ENCODE results near the gene ADGRB2. TPM values are rescaled to one million over a fixed set of nuclear protein-coding genes. Genes with fewer than 3 reads are reported as not detected.

Gene ADGRB2
- total and polyA plus RNA-seq, 2 donors from 2014 or later = 3.2 to 5.3 TPM

DNA sequence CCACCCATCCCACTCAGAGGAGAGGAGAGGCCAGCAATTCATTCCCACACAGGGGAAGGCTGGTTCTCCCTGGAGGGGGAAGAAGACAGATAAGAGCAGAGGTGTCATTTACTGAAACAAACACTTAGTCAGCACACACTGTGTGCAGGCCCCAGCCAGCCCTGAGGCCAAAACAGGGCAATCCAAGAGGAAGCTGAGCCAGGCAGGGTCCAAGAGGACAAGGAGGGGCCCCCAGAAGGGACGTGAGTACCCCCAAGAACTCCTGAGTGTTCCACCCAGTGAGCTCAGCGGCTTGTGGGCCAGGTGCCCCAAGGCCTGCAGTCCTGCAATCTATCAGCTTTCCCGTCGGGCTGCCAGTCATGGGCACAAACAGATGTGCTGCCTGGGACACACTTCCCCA is 15.8 kb downstream of the ADGRB2 start:
- no peak for DNase-seq
- Histone ChIP-seq H3K4me3 (ENCODE audit: low read length in 3 of 3) (no peak overlapping the region), H3K9ac (ENCODE audit: low read length in 3 of 3) (no peak overlapping the region), H3K9me3 (ENCODE audit: control insufficient read depth in 2 of 3, insufficient read depth in 1 of 3, low read length in 3 of 3) (no peaks in the 10 kb centered on the region), H3K27me3 (ENCODE audit: control insufficient read depth, insufficient read depth, low read length) (no peaks in the 10 kb centered on the region), H3K4me1 (ENCODE audit: control insufficient read depth in 2 of 3, insufficient read depth in 2 of 3, low read depth in 1 of 3, low read length in 3 of 3) (peaks cover 0 to 5% (median 0%) of the 10 kb centered on the region in 3 donors), H3K36me3 (ENCODE audit: control insufficient read depth in 2 of 3, insufficient read depth in 3 of 3, low read length in 3 of 3) (no peaks in the 10 kb centered on the region), H3K27ac (ENCODE audit: low read depth in 2 of 2, low read length in 2 of 2) (no peak overlapping the region)
- TF ChIP-seq, protein P1, sequence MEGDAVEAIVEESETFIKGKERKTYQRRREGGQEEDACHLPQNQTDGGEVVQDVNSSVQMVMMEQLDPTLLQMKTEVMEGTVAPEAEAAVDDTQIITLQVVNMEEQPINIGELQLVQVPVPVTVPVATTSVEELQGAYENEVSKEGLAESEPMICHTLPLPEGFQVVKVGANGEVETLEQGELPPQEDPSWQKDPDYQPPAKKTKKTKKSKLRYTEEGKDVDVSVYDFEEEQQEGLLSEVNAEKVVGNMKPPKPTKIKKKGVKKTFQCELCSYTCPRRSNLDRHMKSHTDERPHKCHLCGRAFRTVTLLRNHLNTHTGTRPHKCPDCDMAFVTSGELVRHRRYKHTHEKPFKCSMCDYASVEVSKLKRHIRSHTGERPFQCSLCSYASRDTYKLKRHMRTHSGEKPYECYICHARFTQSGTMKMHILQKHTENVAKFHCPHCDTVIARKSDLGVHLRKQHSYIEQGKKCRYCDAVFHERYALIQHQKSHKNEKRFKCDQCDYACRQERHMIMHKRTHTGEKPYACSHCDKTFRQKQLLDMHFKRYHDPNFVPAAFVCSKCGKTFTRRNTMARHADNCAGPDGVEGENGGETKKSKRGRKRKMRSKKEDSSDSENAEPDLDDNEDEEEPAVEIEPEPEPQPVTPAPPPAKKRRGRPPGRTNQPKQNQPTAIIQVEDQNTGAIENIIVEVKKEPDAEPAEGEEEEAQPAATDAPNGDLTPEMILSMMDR (IDR thresholded peaks at IDR 0.05; ENCODE audit: borderline replicate concordance, extremely low read depth, insufficient read depth) = no peak
- no peak for FAIRE-seq
- intact Hi-C loops (cut with DNase I) = no loop called here

DNA sequence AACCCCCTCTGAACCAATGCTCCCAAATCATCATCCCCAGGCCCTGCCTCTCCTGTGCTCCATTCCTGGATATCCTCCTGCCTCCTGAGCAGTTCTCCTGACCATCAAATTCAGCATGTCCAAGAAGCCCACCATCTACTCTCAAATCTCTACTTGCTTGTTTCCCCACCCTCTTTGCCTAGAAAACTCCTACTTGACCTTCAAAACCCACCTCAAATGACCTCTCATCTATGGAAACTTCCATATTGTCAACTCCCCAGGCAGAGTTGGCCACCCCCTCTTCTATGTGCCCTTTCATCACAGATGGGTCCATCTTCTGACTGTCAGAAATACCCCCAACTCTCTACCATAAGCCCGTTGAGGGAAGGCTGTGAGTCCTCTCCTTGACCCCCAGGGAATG is 16.8 kb downstream of the ADGRB2 start:
- no peak overlapping the region for H3K4me3 ChIP-seq (ENCODE audit: low read length in 3 of 3)
- no peaks in the 10 kb centered on the region for H3K9me3 ChIP-seq (ENCODE audit: control insufficient read depth in 2 of 3, insufficient read depth in 1 of 3, low read length in 3 of 3)
- no peak overlapping the region for H3K9ac ChIP-seq (ENCODE audit: low read length in 3 of 3)
- no peaks in the 10 kb centered on the region for H3K27me3 ChIP-seq (ENCODE audit: control insufficient read depth, insufficient read depth, low read length)
- FAIRE-seq (no peak), DNase-seq (no peak)
- H3K4me1 ChIP-seq (ENCODE audit: control insufficient read depth in 2 of 3, insufficient read depth in 2 of 3, low read depth in 1 of 3, low read length in 3 of 3) = peaks cover 0 to 5% (median 0%) of the 10 kb centered on the region in 3 donors
- H3K36me3 ChIP-seq (ENCODE audit: control insufficient read depth in 2 of 3, insufficient read depth in 3 of 3, low read length in 3 of 3) = no peaks in the 10 kb centered on the region
- intact Hi-C loops (cut with DNase I) = no loop called here
- H3K27ac ChIP-seq (ENCODE audit: low read depth in 2 of 2, low read length in 2 of 2) = no peak overlapping the region
- TF ChIP-seq, protein P1 (IDR thresholded peaks at IDR 0.05; ENCODE audit: borderline replicate concordance, extremely low read depth, insufficient read depth) = no peak

DNA sequence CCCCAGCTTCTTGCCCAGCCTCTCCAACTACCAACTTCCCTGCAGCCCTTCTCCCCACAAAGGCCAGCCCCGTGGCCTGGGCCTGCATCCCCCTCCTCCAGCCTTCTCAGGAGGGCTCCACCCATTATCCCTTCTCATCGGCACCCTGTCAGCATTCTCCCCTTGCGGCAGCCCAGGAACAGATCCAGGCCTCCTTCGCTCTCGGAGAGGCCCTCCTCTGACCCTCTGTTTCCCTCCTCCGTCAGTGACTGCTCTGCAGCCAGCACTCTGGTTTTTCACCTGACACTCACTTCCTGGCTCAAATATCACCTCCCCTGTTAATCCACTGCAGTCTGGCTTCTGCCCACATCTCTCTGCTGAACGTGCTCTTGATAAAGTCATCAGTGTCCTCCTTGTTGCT is 17.5 kb downstream of the ADGRB2 start:
- H3K27me3 ChIP-seq (ENCODE audit: control insufficient read depth, insufficient read depth, low read length) = no peaks in the 10 kb centered on the region
- H3K9me3 ChIP-seq (ENCODE audit: control insufficient read depth in 2 of 3, insufficient read depth in 1 of 3, low read length in 3 of 3) = no peaks in the 10 kb centered on the region
- no peak for FAIRE-seq
- TF ChIP-seq, protein P1 (IDR thresholded peaks at IDR 0.05; ENCODE audit: borderline replicate concordance, extremely low read depth, insufficient read depth) = no peak
- H3K27ac ChIP-seq (ENCODE audit: low read depth in 2 of 2, low read length in 2 of 2) = no peak overlapping the region
- H3K4me3 ChIP-seq (ENCODE audit: low read length in 3 of 3) = no peak overlapping the region
- intact Hi-C loops (cut with DNase I) = no loop called here
- no peak overlapping the region for H3K9ac ChIP-seq (ENCODE audit: low read length in 3 of 3)
- DNase-seq = peak in 1 of 5 donors; percentile 62
- H3K36me3 ChIP-seq (ENCODE audit: control insufficient read depth in 2 of 3, insufficient read depth in 3 of 3, low read length in 3 of 3) = no peaks in the 10 kb centered on the region
- H3K4me1 ChIP-seq (ENCODE audit: control insufficient read depth in 2 of 3, insufficient read depth in 2 of 3, low read depth in 1 of 3, low read length in 3 of 3) = peaks cover 0 to 5% (median 0%) of the 10 kb centered on the region in 3 donors

All from kidney (tissue), 14 donors.